NCI-H2107 treated with DMSO at 0.1 percent for 48 hours (cell line): ENCODE data around the gene ECE1.

Experiments used
- DNase-seq: peaks from one replicate; lab custom pipeline; 2025; ENCODE audit not compliant: unreplicated experiment; lab: John Stamatoyannopoulos, UW

The ECE1 gene

DNA sequence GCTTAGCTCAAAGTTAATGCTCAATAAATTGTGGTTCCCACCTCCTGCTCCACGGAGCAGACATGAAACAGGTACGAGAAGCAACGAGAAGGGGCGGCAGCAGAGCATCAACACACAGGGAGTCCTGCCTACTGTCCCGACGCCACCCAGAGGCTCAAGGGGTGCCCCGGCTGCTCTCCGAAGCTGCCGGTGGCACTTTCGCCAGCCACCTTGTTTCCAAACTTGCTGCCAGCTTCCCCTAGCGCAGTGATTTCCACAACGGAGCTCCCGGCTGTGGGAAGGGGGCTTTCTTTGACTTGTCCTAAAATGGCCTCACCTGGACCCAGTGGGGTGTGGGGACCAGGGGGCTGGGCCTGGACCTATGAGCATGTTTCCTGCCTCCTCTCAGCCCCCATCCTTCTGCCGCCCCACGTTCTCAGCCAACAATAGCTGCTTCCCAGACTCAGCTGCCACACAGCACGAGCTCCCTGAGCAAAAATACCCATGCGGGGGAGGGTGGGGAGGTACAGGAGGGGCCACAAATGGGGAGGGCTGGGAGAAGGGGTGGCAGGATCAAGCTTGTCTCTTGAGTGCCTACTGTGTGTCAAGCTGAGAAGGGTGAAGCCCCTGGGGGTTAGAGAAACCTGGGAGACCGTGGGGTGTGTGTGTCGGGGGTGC, 35.6 kb upstream of the ECE1 start:
- no peak for DNase-seq

DNA sequence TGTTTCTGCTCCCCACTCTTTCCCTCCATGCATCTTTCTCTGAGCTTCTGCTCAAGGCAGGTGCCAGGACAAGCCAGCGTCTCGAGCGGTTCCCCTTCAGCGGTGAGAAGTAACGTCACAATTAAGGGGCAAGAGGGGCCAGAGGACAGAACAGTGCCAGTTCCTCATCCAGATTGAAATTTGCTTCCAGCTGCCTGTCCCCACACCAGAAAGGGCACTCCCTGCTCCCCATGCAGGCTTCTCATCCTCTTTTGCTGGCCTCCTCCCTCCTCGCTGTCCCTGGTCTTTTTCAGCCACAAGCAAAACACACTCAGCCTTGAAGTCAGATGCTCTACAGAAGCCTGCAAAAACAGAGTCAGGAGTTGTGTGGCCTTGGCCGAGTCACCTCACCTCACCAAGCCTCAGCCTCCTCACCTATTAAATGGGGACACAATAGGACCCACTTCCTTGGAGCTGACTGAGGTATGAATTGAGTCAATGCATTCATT, 35.0 kb upstream of the ECE1 start:
- DNase-seq, result no peak

DNA sequence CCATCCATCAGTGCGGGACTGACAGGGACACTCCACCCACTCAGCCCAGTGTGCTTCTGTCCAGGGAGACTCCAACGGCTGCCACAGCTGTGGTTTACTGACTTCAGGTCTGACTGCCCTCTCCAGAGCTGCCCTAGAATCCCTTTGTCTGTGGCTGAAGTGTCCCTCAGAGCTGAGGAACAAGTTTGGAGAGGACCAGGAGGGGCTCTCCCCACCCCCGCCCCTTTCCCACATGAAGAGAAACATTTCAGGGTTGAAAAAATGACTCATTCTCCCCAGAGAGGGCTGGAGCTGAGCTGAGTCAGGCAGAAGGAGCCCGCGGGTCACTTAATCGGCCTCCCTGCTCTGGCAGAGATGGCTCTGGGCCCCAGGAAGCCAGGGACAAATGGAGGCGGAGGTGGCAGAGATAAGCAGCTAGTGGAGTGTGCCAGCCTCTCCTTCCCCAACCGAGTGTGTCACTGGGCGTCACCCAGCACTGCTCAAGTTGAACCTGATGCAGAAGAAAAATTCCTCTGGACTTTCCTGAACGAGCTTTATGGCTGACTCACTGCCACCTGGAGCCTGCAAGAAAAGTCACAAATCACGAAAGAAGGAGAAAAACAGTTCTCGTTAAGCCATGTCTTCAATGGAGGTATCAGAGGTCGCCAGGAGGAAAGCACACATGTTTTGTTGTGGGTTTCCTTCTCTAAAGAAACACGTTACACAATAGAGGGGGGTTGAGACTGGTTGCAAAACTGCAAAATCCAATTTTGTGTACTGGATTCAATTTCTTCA, 34.3 kb upstream of the ECE1 start:
- no peak for DNase-seq

DNA sequence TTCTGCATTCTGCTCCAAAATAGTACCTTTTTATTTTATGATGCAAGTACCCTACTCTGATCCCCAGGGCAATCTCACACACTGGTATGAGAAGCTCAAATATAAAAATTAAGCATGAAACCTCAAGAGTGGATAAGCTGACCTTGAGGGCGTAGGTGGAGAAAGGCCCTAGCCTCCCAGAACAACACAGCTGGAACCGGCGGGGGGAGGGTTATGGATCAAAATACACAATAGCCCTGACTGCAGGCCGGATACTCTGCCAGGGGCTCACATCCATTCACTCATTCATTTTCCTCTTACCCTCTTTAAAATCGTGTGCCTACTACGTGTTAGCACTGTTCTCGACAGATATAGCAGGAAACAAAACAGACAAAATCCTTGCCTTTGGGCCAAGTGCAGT, 32.8 kb upstream of the ECE1 start:
- DNase-seq, result no peak

DNA sequence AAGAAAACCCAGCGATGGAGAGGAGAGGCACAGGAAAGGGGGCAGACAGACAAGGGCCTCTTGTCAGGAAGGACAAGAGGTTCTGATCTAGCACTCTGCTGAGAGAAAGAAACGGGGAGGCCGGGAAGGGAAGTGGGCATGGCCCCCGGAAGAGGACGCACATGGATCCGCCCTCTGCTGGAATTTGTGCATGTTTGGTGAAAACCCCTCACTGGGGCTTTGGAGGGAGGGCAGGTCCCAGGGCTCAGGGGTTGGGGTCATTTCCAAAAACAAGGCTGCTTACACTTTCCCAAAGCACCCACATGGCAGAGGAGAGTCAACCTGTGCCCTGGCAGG, 32.4 kb upstream of the ECE1 start:
- DNase-seq, result no peak

DNA sequence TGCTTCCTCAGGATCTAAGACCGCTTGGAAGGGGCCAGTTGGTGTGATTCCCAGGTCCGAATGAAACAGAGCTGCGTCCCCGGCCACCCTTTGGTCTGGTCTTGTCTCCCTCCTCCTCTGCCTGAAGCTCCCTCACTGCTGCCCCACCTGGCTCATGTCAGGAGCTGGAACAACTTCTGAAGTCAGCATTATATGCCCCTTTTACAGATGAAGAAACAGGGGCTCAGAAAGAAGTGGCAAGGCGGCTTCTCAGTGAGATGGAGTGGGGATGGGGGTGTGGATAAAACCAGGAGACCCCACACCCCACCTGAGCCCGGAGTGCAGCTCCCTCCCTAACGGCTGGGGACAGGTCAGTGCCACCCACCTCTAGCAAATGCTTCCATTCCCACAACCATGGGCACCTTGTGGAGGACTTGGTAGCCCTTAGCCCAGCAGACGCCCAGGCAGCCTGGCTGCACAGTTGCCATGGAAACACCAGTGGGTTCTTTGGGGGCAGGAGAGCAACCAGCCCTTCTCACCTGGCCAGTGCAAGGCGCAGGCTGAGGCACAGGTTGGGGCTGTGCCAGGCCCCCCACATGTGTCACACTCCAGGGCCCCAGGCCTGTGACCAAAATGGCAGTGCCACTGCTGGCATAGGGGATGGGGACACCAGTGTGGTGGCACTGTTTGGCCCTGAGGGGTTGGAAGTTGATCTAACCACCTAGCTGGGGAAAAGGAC, 31.9 kb upstream of the ECE1 start:
- no peak for DNase-seq

DNA sequence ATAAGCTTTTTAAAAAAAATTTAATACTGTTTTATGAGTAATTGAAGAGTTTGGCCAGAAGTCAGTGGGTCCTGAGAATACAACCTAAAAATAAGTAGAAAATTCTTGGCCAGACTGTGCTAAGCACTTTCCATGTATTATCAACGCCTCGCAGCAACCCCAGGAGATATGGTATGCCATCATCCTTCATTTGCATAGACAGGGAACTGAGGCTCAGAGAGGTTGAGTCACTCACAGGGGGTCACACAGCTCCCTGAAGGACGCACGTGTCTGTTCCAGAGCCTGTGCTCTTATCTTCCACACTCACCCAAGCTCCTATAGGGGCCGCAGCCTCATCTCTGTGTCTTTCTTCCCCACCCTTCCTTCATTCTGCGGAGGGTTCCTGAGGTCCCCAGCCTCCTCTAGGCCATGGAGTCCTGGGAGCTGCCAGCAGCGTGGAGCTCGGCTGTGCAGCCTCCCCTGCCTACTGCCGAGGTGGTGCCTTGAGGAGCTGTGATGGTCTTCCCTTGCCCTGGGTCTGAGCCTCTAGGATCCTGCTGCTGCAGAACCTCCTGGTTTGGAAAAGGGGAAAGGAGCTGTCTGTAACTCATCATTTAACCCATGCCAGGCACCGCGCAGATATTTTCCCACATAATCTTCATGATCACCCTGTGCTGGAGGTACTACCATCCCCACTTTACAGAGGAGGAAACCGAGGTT, 30.3 kb upstream of the ECE1 start:
- DNase-seq, result no peak

DNA sequence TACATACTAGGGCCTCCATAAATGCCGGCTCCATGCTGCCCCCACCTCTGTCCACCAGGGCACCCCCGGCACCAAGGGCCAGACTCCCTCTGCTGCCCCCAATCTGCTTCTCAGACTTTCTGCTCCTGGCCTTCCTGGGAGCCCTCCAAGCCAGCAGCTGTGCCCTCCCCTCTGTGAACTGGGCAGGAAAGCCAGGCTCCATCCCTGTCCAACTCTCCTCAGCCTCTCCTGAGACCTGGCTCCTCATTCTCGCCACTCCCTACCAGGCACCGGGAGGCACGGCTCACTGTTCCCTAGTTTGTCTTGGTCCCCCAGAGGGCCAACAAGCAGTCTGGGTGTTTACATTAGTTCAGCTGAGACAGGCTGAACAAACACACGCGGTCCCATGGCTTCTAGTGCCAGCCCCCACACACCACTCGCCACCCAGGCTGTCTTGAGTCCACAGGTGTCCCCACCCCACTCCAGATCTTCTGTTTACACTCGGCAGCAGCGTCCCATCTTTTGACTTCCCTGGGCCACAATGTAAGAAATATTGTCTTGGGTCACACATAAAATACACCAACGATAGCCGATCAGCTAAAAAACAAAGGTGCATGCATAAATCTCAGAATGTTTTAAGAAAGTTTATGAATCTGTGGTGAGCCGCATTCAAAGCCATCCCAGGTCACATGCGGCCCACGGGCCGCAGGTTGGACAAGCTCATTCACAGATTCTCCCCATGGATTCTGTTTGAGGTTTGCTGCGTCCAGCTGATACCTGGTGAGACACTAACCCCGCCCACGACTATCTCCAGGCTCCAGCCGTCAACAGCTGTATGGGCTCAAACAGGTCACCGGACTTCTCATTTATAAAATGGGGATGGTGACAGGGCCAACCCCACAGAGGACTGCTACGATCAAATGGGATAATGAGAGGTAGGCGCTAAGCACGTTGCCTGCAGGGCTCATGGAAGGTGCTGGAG, 29.5 kb upstream of the ECE1 start:
- DNase-seq, result no peak

DNA sequence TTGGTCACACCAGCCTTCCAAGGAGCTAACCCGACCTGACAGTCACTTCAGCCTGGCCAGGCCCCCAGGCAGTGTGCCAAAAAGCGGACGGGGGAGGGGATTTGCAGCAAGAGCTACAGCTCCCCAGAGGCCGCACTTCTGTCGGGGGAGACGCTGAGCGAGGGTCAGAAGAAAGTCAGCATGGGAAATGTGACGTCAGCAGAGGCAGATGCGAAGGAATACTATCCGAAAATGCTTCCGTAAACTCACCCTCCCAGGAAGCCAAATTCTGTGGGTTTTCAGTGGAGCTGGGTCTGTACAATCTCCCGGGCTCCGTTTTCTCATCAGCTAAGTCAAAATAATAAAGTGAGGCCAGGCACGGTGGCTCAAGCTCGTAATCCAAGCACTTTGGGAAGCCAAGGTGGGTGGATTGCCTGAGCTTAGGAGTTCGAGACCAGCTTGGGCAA, 28.5 kb upstream of the ECE1 start:
- DNase-seq, result no peak

DNA sequence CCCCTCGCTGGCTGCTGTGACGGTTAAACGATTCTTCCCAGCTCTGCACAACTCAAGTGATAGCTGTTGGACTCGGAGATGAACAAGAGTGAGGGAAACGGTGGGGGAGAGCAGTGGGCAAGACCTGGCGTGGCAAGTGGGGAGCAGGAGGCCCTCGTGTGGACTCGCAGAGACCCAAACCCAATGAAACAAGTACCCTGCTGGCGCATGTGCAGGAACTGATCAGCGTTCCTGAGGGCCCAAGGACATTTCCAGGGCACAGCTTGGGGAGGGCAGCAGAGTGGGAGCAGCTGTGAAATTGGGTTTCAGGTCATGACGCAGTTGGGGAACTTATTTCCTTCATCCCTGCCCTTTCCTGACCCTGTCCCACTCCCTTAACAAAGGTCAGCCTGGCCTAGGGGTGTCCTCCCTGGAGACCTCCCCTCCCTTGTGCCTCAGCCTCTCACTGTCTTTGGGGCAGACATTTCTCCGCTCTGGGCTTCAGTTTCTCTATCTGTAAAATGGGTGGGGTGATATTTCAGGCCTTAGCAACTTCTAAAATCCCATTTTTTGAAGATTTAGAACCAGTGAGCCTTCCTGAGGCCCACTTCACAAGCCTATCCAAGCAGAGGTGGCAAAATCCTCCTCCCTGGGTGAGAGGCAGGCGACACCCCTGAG, 27.9 kb upstream of the ECE1 start:
- no peak for DNase-seq

DNA sequence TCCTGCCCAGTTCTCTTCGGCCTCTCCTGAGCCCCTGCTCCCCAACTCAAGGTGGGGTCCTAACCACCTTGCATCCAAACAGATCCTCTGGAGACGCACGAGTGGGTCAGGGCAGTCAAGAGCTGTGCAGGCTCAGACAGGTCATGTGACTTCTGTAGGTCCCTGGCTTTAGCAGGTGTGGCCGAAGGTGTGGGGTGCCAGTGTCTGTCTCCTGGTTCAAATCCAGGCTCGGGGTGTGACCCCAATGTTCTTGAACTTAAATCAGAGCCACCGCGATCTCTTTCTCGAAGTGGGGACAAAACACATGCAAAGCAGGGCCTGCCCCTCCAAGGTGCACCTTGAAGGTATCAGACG, 27.4 kb upstream of the ECE1 start:
- no peak for DNase-seq

DNA sequence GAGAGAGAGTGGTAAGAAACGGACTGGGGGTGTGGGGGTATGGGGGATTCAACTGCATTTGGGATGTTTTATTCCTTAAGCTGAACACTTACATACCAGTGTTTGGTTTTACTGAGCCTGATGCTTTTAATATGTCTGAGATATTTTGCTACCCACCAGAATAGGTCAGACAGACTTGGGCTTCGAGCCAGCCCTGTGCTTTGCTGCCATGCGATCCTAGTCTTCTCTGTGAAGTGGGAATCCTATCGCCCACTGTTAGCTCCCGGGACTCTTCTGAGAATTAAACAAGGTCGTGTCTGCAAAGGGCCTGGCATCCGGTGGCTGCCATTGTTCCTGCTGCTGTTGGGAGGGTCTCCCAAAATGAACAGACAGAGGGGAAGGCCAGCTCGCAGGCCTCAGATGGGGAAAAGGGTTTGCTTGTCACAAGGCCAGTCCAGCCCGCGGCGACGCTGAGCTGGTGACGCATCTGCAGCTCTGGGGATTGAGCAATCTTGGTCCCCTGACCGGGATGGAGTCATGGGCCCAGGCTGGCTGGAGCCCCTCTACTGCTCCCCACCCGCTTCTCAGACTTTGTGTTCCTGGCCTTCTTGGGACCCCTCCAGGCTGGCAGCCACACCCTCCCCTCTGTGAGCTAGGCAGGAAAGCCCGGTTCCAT, 26.9 kb upstream of the ECE1 start:
- DNase-seq, result no peak

DNA sequence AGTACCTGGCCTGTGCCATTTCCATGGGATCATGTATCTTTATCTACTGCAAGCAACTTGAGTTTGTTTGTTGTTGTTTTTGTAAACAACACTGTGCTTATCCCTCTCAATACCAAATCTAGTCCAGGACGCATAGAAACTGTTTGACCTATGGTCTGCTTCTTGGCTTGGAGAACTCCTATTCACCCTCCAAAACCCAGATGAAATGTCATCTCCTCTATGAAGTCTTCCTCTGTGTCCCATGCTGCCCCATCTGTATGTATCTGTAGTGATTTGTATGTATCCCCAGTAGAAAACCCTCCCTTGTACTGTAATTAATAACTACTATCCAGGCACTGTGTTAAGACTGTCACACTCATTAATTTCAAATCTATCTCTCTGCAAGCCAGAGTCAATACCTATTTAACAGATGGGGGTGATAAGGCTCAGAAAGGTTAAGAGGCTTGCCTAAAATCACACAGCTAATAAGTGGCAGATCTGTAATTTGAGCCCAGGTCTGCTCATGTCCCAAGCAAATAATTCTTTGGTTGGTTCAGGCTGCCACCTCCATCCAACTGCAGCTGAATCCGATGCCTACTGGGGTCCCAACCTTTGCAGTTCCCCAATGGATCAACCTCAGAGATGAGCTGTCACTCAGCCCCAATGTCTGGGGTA, 24.6 kb upstream of the ECE1 start:
- DNase-seq, result no peak

DNA sequence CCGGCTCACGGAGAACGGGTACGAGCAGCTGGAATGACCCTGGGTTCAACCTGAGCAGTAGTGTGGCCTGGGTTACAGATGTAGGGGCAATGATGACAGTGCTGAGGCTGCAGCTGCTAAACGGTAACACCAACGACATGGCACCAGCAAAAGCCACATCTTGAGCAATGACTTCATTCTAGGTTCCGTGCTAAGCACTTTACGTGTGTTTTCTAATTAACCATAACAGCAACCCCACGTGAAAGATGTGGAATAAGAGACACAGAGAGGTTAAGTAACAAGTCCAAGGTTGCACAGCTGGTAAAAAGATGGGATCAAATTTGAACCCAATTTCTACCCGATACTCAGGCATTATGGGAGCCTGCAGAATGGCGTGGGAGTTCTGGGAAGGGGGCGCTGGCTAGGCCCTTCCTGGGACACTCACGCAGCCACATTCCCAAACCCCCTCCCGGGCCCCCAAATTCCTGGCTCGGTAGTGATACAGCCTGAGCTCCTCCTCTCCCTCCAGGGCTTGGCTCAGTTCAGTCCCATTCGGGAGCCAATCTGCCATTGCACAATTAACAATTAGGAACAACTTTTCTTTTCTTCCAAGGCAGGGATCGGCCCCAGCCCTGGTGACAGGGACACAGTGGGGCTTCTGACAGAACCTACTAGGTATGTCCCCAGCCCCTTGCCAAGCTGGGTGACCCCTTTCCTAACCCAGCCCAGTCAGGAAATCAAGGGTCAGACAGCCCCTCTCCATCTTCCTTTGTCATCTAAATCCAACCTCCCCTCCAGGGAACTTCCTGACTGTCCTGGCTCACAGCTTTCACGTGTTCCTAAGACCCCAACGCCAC, 23.8 kb upstream of the ECE1 start:
- no peak for DNase-seq

DNA sequence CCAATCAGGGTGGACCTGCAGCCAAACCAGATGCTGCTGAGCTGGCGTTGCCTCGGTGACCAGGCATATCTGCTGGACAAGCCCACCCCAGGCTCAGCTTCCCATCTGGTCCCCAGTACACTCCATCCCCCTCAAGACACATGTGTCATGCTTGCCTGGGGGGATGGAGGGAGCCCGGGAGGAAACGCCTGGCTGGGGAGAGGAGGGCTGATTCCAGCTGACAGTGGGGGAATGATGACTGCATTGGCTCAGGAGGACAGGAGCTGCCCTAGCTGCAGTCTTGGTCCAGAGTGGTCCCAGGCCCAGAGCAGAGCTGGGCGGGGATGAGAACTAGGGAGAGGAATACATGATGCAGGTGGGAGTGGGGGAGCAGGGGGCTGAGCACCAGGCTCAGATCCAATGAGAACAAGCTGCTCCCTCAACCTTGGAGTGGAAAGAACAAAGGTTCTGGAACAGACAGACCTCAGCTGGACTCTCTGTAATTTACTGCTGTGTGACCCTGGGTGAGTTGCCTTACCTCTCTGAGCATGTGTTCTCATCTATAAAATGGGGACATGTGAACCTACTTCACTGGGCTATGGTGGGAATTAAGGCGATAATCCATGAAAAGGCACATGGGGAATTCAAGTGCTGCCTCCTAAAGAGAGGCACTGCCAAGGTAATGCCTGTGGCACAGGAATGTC, 23.1 kb upstream of the ECE1 start:
- no peak for DNase-seq

DNA sequence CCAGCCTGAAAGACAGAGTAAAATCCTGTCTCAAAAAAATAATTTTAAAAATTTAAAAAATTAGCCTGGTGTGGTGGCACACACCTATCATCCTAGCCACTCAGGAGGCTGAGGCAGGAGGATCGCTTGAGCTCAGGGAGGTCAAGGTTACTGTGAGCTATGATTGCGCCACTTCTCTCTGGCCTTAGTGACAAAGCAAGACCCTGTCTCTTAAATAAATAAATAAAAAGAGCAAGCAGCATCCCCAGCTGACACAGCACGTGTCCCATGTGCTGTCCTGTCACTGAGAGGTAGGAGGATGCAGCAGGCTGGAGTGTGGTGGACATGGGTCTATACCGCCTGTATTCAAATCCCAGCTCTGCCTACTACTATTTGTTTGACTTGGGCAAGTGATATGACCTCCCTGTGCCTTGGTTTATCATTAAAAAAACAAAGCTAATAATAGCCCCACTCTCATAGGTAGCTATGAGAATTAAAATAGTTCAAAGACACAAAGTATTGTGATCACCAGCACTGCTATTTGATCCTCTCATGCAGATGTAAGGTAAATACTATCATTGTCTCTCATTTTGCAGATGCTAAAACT, 22.2 kb upstream of the ECE1 start:
- no peak for DNase-seq

DNA sequence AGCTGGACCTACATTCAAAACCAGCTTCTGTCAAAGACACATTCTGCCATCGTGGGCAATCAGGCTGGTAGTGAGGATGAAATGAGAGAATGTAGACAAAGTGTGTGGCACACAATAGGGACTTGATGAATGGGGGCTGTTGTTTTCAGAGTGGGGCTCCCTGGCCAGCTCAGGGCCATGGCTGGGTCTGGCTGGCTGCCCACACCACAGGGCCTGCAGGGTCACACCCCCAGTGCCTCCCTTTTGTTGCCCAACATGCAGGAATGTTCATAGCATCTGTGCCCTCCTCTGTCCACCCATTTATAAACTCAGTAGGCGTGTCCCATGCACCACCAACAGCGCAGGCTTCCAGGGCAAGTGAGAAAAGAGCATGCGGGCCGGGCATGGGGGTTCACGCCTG, 20.8 kb upstream of the ECE1 start:
- DNase-seq, result no peak
